ENCODE measurements around the gene FBXO7.

DNA sequence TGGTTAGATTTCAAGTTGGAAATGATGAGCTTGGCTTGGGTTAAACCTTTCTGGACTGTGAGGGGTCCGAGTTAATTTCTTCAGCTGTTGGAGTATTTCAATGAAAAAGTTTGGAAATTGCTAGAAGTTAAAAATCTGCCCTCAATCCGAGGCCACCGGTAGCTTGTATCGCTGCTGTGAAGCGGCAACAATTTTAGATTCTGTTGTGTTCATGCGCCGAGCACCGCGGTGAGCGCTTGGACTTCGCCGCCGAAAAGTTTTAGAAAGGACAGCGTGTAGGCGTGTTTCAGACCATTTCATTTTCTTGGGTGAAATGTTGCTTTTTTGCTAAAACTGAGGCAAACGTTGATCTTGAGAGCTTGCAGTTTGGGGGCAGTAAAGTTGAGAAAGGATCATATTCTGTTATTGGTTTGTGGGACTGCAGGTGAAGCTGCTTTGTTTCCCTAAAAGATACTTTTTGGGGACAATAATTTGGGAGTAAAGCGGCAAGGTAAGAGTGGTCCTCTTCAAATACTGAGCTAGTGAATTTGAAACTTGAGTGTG lies 928 bp downstream of the FBXO7 start:
- TF ChIP-seq, protein P1, sequence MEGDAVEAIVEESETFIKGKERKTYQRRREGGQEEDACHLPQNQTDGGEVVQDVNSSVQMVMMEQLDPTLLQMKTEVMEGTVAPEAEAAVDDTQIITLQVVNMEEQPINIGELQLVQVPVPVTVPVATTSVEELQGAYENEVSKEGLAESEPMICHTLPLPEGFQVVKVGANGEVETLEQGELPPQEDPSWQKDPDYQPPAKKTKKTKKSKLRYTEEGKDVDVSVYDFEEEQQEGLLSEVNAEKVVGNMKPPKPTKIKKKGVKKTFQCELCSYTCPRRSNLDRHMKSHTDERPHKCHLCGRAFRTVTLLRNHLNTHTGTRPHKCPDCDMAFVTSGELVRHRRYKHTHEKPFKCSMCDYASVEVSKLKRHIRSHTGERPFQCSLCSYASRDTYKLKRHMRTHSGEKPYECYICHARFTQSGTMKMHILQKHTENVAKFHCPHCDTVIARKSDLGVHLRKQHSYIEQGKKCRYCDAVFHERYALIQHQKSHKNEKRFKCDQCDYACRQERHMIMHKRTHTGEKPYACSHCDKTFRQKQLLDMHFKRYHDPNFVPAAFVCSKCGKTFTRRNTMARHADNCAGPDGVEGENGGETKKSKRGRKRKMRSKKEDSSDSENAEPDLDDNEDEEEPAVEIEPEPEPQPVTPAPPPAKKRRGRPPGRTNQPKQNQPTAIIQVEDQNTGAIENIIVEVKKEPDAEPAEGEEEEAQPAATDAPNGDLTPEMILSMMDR (IDR thresholded peaks at IDR 0.05; ENCODE audit: insufficient read depth, low read length, poor library complexity, severe bottlenecking), result no peak
- TF ChIP-seq EZH2phosphoT487 (conservative IDR thresholded peaks at IDR 0.05; ENCODE audit: low read length), result no peak
